H9 (cell line): ENCODE measurements around the gene SETBP1. TPM values are rescaled to one million over a fixed set of nuclear protein-coding genes. Genes with fewer than 3 reads are reported as not detected.

Experiments
- DNase-seq: peaks from one replicate; pipeline ENCODE4 v3.0.0-alpha.2; 2017
- H2AFZ ChIP-seq: one replicate; pipeline ENCODE4 v1.6.1; 2013; ENCODE audit warnings: mild to moderate bottlenecking, low read length, control low read depth, moderate library complexity
- H2AK5ac ChIP-seq: 2 replicates; pipeline ENCODE4 v1.6.1; 2013; ENCODE audit warnings: low read length, control low read depth, mixed read lengths; ENCODE audit not compliant: insufficient read length
- H2BK120ac ChIP-seq: one replicate; pipeline ENCODE4 v1.6.1; 2013; ENCODE audit warnings: low read depth, mild to moderate bottlenecking, low read length, control low read depth, inconsistent platforms; ENCODE audit not compliant: poor library complexity, severe bottlenecking
- H2BK12ac ChIP-seq: 2 replicates; pipeline ENCODE4 v1.6.1; 2013; ENCODE audit warnings: low read length, control low read depth, mixed read lengths, low read depth; ENCODE audit not compliant: insufficient read length
- H2BK15ac ChIP-seq: 2 replicates; pipeline ENCODE4 v1.6.1; 2013; ENCODE audit warnings: low read depth, low read length, control low read depth
- H2BK20ac ChIP-seq: one replicate; pipeline ENCODE4 v1.6.1; 2013; ENCODE audit warnings: low read depth, mild to moderate bottlenecking, low read length, control low read depth, inconsistent platforms; ENCODE audit not compliant: poor library complexity, severe bottlenecking
- H2BK5ac ChIP-seq: 2 replicates; pipeline ENCODE4 v1.6.1; 2013; ENCODE audit warnings: low read length, control low read depth, mixed read lengths; ENCODE audit not compliant: insufficient read length
- H3K14ac ChIP-seq: 2 replicates; pipeline ENCODE4 v1.6.1; 2013; ENCODE audit warnings: low read length, control low read depth; ENCODE audit not compliant: insufficient read depth
- H3K18ac ChIP-seq: 2 replicates; pipeline ENCODE4 v1.6.1; 2013; ENCODE audit warnings: low read depth, mild to moderate bottlenecking, mixed read lengths, low read length, control low read depth; ENCODE audit not compliant: insufficient read length
- H3K23ac ChIP-seq: 2 replicates; pipeline ENCODE4 v1.6.1; 2013; ENCODE audit warnings: low read length, control low read depth, mixed read lengths, low read depth; ENCODE audit not compliant: insufficient read length
- H3K23me2 ChIP-seq: 2 replicates; pipeline ENCODE4 v1.6.1; 2013; ENCODE audit warnings: low read depth, mild to moderate bottlenecking, mixed read lengths, low read length, control low read depth; ENCODE audit not compliant: insufficient read length, poor library complexity, severe bottlenecking
- H3K27ac ChIP-seq: 2 replicates; pipeline ENCODE4 v1.5.1; 2013; ENCODE audit warnings: low read length, control low read depth, mixed read lengths, low read depth; ENCODE audit not compliant: insufficient read length
- H3K27me3 ChIP-seq: 2 replicates; pipeline ENCODE4 v1.6.1; 2013; ENCODE audit warnings: low read length, control low read depth, inconsistent platforms; ENCODE audit not compliant: insufficient read depth
- H3K4ac ChIP-seq: 2 replicates; pipeline ENCODE4 v1.6.1; 2013; ENCODE audit warnings: low read depth, mild to moderate bottlenecking, control low read depth, inconsistent platforms, low read length, moderate library complexity
- H3K4me1 ChIP-seq: 2 replicates; pipeline ENCODE4 v1.6.1; 2013; ENCODE audit warnings: low read length, control low read depth, inconsistent platforms; ENCODE audit not compliant: insufficient read depth
- H3K4me2 ChIP-seq: 2 replicates; pipeline ENCODE4 v1.6.1; 2013; ENCODE audit warnings: low read length, control low read depth, mixed read lengths; ENCODE audit not compliant: insufficient read length, insufficient read depth
- H3K56ac ChIP-seq: 2 replicates; pipeline ENCODE4 v1.6.1; 2013; ENCODE audit warnings: low read depth, mild to moderate bottlenecking, mixed read lengths, low read length, control low read depth; ENCODE audit not compliant: insufficient read length
- H3K79me1 ChIP-seq: 2 replicates; pipeline ENCODE4 v1.6.1; 2013; ENCODE audit warnings: low read depth, mild to moderate bottlenecking, moderate library complexity, low read length, control low read depth, inconsistent platforms; ENCODE audit not compliant: insufficient read depth, poor library complexity, severe bottlenecking
- H3K79me2 ChIP-seq: 2 replicates; pipeline ENCODE4 v1.6.1; 2013; ENCODE audit warnings: low read length, control low read depth, inconsistent platforms; ENCODE audit not compliant: insufficient read depth
- H3K9ac ChIP-seq: 2 replicates; pipeline ENCODE4 v1.6.1; 2013; ENCODE audit warnings: low read length, control low read depth, mixed read lengths; ENCODE audit not compliant: insufficient read length; ENCODE audit errors: extremely low read depth
- H3K9me3 ChIP-seq: one replicate; pipeline ENCODE4 v1.6.1; 2013; ENCODE audit warnings: low read depth, low read length, inconsistent platforms; ENCODE audit not compliant: control insufficient read depth
- H3T11ph ChIP-seq: one replicate; pipeline ENCODE4 v1.6.1; 2013; ENCODE audit warnings: mild to moderate bottlenecking, low read length, control low read depth, inconsistent platforms
- H4K20me1 ChIP-seq: one replicate; pipeline ENCODE4 v1.6.1; 2013; ENCODE audit not compliant: control insufficient read depth, insufficient read length, insufficient read depth
- H4K5ac ChIP-seq: 2 replicates; pipeline ENCODE4 v1.6.1; 2013; ENCODE audit warnings: low read depth, mild to moderate bottlenecking, mixed read lengths, low read length, control low read depth; ENCODE audit not compliant: insufficient read length
- H4K8ac ChIP-seq: replicated peaks from 2 replicates; pipeline ENCODE4 v1.6.1; 2013; ENCODE audit warnings: low read length, control low read depth, mixed read lengths, low read depth; ENCODE audit not compliant: insufficient read length
- H4K91ac ChIP-seq: 2 replicates; pipeline ENCODE4 v1.6.1; 2013; ENCODE audit warnings: low read depth, mild to moderate bottlenecking, moderate library complexity, mixed read lengths, low read length, control low read depth; ENCODE audit not compliant: insufficient read length
- H3K27ac Mint-ChIP-seq, 3 experiments: 2 replicates in 2 of 3; 3 replicates in 1 of 3; pipeline ENCODE4 v1.8.0; 2020 to 2021; ENCODE audit warnings: mixed read lengths in 3 of 3, mild to moderate bottlenecking in 1 of 3, moderate library complexity in 1 of 3
- H3K27me3 Mint-ChIP-seq: 2 replicates; pipeline ENCODE4 v1.8.0; 2021; ENCODE audit warnings: low read depth, mild to moderate bottlenecking, moderate library complexity, mixed read lengths
- H3K36me3 Mint-ChIP-seq, 3 experiments: 2 replicates in 2 of 3; 3 replicates in 1 of 3; pipeline ENCODE4 v1.8.0; 2020 to 2021; ENCODE audit warnings: low read depth in 3 of 3, mixed read lengths in 3 of 3; ENCODE audit not compliant: insufficient read depth in 1 of 3
- H3K4me1 Mint-ChIP-seq, 2 experiments: 2 replicates each; pipeline ENCODE4 v1.8.0; 2020; ENCODE audit warnings: mixed read lengths in 2 of 2
- H3K4me3 Mint-ChIP-seq, 2 experiments: 2 replicates in 1 of 2; 3 replicates in 1 of 2; pipeline ENCODE4 v1.8.0; 2020 to 2021; ENCODE audit warnings: mild to moderate bottlenecking in 2 of 2, mixed read lengths in 2 of 2, moderate library complexity in 1 of 2
- H3K9me3 Mint-ChIP-seq, 2 experiments: 2 replicates in 1 of 2; 3 replicates in 1 of 2; pipeline ENCODE4 v1.8.0; 2020; ENCODE audit warnings: mild to moderate bottlenecking in 2 of 2, mixed read lengths in 2 of 2, moderate library complexity in 1 of 2
- WGBS: extraction: QIAGEN DNeasy Blood & Tissue Kit; methylation state at CpG from one replicate; pipeline ENCODE4 v1.1.7; 2013; ENCODE audit warnings: missing lambda C conversion rate, low lambda C conversion rate, mixed read lengths; ENCODE audit not compliant: insufficient read length; ENCODE audit errors: extremely low coverage; 5-methylcytosine and 5-hydroxymethylcytosine counted together
- total RNA-seq: library from RNA; stranded (reverse); gene quantifications from 2 replicates; pipeline ENCODE4 v1.2.1, GENCODE V29; 2021
- TF ChIP-seq, protein P1 (sequence below): fragments of 200-600 bp; sonication (generic); conservative IDR thresholded peaks from 3 replicates; pipeline ENCODE4 v1.8.0; 2021; ENCODE audit warnings: antibody characterized with exemption, mild to moderate bottlenecking

The SETBP1 gene
- total RNA-seq, 1 experiment from 2014 or later, result 4.6 TPM

DNA sequence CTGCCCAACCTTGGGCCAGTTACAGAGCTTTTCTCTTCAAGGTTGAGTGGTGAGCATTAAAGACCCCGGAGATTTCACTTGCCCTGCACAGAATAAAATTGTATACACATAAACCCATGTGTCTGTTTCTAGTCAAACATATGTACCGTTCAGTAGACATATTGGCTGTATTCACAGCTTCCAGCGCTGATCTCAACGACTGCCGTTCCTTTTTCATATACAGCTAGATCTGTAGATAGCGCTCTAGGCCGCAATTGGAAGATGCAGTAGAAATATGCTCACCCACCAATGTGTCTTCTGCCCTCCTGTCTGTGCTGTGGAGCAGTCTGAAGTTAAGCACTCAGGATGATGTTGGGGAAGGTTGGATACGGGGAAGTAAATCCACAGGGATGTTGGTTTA lies 317.7 kb downstream of the SETBP1 start:
- H2BK15ac ChIP-seq, result no peak overlapping the region
- H3K56ac ChIP-seq, result no peak overlapping the region
- H2AFZ ChIP-seq, result no peak overlapping the region
- TF ChIP-seq, protein P1, sequence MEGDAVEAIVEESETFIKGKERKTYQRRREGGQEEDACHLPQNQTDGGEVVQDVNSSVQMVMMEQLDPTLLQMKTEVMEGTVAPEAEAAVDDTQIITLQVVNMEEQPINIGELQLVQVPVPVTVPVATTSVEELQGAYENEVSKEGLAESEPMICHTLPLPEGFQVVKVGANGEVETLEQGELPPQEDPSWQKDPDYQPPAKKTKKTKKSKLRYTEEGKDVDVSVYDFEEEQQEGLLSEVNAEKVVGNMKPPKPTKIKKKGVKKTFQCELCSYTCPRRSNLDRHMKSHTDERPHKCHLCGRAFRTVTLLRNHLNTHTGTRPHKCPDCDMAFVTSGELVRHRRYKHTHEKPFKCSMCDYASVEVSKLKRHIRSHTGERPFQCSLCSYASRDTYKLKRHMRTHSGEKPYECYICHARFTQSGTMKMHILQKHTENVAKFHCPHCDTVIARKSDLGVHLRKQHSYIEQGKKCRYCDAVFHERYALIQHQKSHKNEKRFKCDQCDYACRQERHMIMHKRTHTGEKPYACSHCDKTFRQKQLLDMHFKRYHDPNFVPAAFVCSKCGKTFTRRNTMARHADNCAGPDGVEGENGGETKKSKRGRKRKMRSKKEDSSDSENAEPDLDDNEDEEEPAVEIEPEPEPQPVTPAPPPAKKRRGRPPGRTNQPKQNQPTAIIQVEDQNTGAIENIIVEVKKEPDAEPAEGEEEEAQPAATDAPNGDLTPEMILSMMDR, result no peak
- no peak overlapping the region for H3K14ac ChIP-seq
- no peak overlapping the region for H2BK120ac ChIP-seq
- H3K9me3 ChIP-seq, result no peaks in the 10 kb centered on the region
- no peak overlapping the region for H4K5ac ChIP-seq
- Mint-ChIP-seq H3K27ac (no peak overlapping the region), H3K36me3 (peaks cover 0 to 12% (median 0%) of the 10 kb centered on the region in 3 experiments; a peak in 3 of 7 replicates), H3K4me1 (peaks cover 0 to 7% of the 10 kb centered on the region in 2 experiments; a peak in 3 of 4 replicates), H3K4me3 (no peak overlapping the region), H3K27me3 (no peaks in the 10 kb centered on the region), H3K9me3 (peaks cover 6 to 10% of the 10 kb centered on the region in 2 experiments; a peak in 4 of 5 replicates)
- no peak overlapping the region for H3K18ac ChIP-seq
- DNase-seq, result no peak
- no peak overlapping the region for H4K91ac ChIP-seq
- H2BK12ac ChIP-seq, result no peak overlapping the region
- H3K23me2 ChIP-seq, result no peaks in the 10 kb centered on the region
- H4K20me1 ChIP-seq, result no peaks in the 10 kb centered on the region
- no peak overlapping the region for H3K9ac ChIP-seq
- H3T11ph ChIP-seq, result no peak overlapping the region
- no peak overlapping the region for H3K23ac ChIP-seq
- no peak overlapping the region for H3K27ac ChIP-seq
- WGBS, result no CpG with 5 or more reads among the region's 8 CpGs
- no peak overlapping the region for H2BK5ac ChIP-seq
- no peaks in the 10 kb centered on the region for H3K79me1 ChIP-seq
- H3K4me1 ChIP-seq, result no peaks in the 10 kb centered on the region
- no peak overlapping the region for H4K8ac ChIP-seq
- no peak overlapping the region for H2AK5ac ChIP-seq
- H3K79me2 ChIP-seq, result no peaks in the 10 kb centered on the region
- H2BK20ac ChIP-seq, result no peak overlapping the region
- H3K4ac ChIP-seq, result no peak overlapping the region
- no peaks in the 10 kb centered on the region for H3K27me3 ChIP-seq
- H3K4me2 ChIP-seq, result no peak overlapping the region
